ENCODE data around the gene CYP19A1. TPM values are rescaled to one million over a fixed set of nuclear protein-coding genes. Genes with fewer than 3 reads are reported as not detected.

The CYP19A1 gene
- total RNA-seq, 1 experiment from 2014 or later = not detected

- H3K27me3 ChIP-seq (ENCODE audit: insufficient read depth, low read length) = no peaks in the 10 kb centered on the region
- ChIA-PET POLR2A (no interaction called here), CTCF (no interaction called here), RAD21 (ENCODE audit: low non-redundant PET in 1 of 2, low total read pairs in 2 of 2, uncharacterized antibody in 2 of 2, unreplicated experiment in 2 of 2) (no interaction called here)
- DNase-seq (ENCODE audit: low read depth, low spot score) (no peak), ATAC-seq (no peak)
- no peaks in the 10 kb centered on the region for H4K20me1 ChIP-seq (ENCODE audit: insufficient read depth)
- no peaks in the 10 kb centered on the region for H3K36me3 ChIP-seq (ENCODE audit: control insufficient read depth in 1 of 2, insufficient read depth in 2 of 2, low read length in 2 of 2)
- H3K4me3 ChIP-seq (replicated peaks in 1 of 2; ENCODE audit: low read depth in 1 of 2, low read length in 2 of 2) = no peak overlapping the region
- H2AFZ ChIP-seq (ENCODE audit: low read depth, low read length, poor library complexity, severe bottlenecking) = no peak overlapping the region
- intact Hi-C loops (cut with micrococcal nuclease) = no loop called here
- no peaks in the 10 kb centered on the region; the same call in 1 of the 2 replicates for H3K9me2 ChIP-seq (ENCODE audit: insufficient read depth)
- H3K4me1 ChIP-seq (ENCODE audit: control insufficient read depth in 1 of 2, insufficient read depth in 2 of 2, low read length in 2 of 2) = peaks cover 0 to 7% of the 10 kb centered on the region in 2 experiments; a peak in 1 of 4 replicates
- TF ChIP-seq, protein P1, sequence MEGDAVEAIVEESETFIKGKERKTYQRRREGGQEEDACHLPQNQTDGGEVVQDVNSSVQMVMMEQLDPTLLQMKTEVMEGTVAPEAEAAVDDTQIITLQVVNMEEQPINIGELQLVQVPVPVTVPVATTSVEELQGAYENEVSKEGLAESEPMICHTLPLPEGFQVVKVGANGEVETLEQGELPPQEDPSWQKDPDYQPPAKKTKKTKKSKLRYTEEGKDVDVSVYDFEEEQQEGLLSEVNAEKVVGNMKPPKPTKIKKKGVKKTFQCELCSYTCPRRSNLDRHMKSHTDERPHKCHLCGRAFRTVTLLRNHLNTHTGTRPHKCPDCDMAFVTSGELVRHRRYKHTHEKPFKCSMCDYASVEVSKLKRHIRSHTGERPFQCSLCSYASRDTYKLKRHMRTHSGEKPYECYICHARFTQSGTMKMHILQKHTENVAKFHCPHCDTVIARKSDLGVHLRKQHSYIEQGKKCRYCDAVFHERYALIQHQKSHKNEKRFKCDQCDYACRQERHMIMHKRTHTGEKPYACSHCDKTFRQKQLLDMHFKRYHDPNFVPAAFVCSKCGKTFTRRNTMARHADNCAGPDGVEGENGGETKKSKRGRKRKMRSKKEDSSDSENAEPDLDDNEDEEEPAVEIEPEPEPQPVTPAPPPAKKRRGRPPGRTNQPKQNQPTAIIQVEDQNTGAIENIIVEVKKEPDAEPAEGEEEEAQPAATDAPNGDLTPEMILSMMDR (IDR thresholded peaks at IDR 0.05 in 2 of 3, conservative IDR thresholded peaks at IDR 0.05 in 1 of 3; ENCODE audit: borderline replicate concordance in 1 of 3, insufficient read depth in 1 of 3, low read depth in 2 of 3, low read length in 2 of 3) = no peak
- no peak for TF ChIP-seq ZFX (IDR thresholded peaks at IDR 0.05)
- no peak for TF ChIP-seq SRF (IDR thresholded peaks at IDR 0.05; ENCODE audit: low read depth)
- no peak for TF ChIP-seq SP1 (IDR thresholded peaks at IDR 0.05; ENCODE audit: low read depth)
- TF ChIP-seq ATF3 (IDR thresholded peaks at IDR 0.05) = no peak
- no peak for TF ChIP-seq EGR1 (IDR thresholded peaks at IDR 0.05; ENCODE audit: low read depth)
- TF ChIP-seq FOSL1 (IDR thresholded peaks at IDR 0.05; ENCODE audit: low read depth) = no peak
- no TSS peak for BruUV-seq (replicated peaks)
- H3K79me2 ChIP-seq (ENCODE audit: insufficient read depth, low read length) = no peaks in the 10 kb centered on the region
- no peaks in the 10 kb centered on the region for H3K9me3 ChIP-seq (ENCODE audit: control insufficient read depth in 1 of 2, insufficient read depth in 1 of 2, low read depth in 1 of 2, low read length in 2 of 2)
- no peak overlapping the region for H3K27ac ChIP-seq (ENCODE audit: low read depth, low read length)
- H3K9ac ChIP-seq (ENCODE audit: low read length) = no peak overlapping the region
- H3K4me2 ChIP-seq (ENCODE audit: low read length) = no peak overlapping the region
These were observed 85.7 kb downstream of the CYP19A1 start for GRCh38 chr15:51252671-51253070.

- H2AFZ ChIP-seq (ENCODE audit: low read depth, low read length, poor library complexity, severe bottlenecking) = no peak overlapping the region
- H3K4me2 ChIP-seq (ENCODE audit: low read length) = no peak overlapping the region
- no peaks in the 10 kb centered on the region for H3K36me3 ChIP-seq (ENCODE audit: control insufficient read depth in 1 of 2, insufficient read depth in 2 of 2, low read length in 2 of 2)
- no peak for ATAC-seq
- intact Hi-C loops (cut with micrococcal nuclease) = no loop called here
- no peaks in the 10 kb centered on the region for H4K20me1 ChIP-seq (ENCODE audit: insufficient read depth)
- CTCF ChIA-PET = no interaction called here
- no peak overlapping the region for H3K9ac ChIP-seq (ENCODE audit: low read length)
- H3K9me3 ChIP-seq (ENCODE audit: control insufficient read depth in 1 of 2, insufficient read depth in 1 of 2, low read depth in 1 of 2, low read length in 2 of 2) = no peaks in the 10 kb centered on the region
- RAD21 ChIA-PET (ENCODE audit: low non-redundant PET in 1 of 2, low total read pairs in 2 of 2, uncharacterized antibody in 2 of 2, unreplicated experiment in 2 of 2) = no interaction called here
- H3K9me2 ChIP-seq (ENCODE audit: insufficient read depth) = no peaks in the 10 kb centered on the region; the same call in 1 of the 2 replicates
- H3K4me3 ChIP-seq (replicated peaks in 1 of 2; ENCODE audit: low read depth in 1 of 2, low read length in 2 of 2) = no peak overlapping the region
- H3K27me3 ChIP-seq (ENCODE audit: insufficient read depth, low read length) = no peaks in the 10 kb centered on the region
- no peaks in the 10 kb centered on the region for H3K79me2 ChIP-seq (ENCODE audit: insufficient read depth, low read length)
- H3K4me1 ChIP-seq (ENCODE audit: control insufficient read depth in 1 of 2, insufficient read depth in 2 of 2, low read length in 2 of 2) = peaks cover 0 to 7% of the 10 kb centered on the region in 2 experiments; a peak in 1 of 4 replicates
- H3K27ac ChIP-seq (ENCODE audit: low read depth, low read length) = no peak overlapping the region
- no peak for DNase-seq (ENCODE audit: low read depth, low spot score)
- BruUV-seq (replicated peaks) = no TSS peak
- POLR2A ChIA-PET = no interaction called here
- TF ChIP-seq JUND (IDR thresholded peaks at IDR 0.05) (no peak), CBX3 (IDR thresholded peaks at IDR 0.05; ENCODE audit: low read depth) (no peak), EGR1 (IDR thresholded peaks at IDR 0.05; ENCODE audit: low read depth) (no peak), ELF1 (IDR thresholded peaks at IDR 0.05; ENCODE audit: borderline replicate concordance, low read depth) (no peak), YY1 (IDR thresholded peaks at IDR 0.05; ENCODE audit: extremely low read depth, insufficient replicate concordance, low read depth, low read length) (no peak), ZNF274 (IDR thresholded peaks at IDR 0.05; ENCODE audit: low read depth, low read length) (no peak), ATF3 (IDR thresholded peaks at IDR 0.05) (no peak), EZH2phosphoT487 (IDR thresholded peaks at IDR 0.05; ENCODE audit: borderline replicate concordance) (no peak), POLR2A (IDR thresholded peaks at IDR 0.05; ENCODE audit: borderline replicate concordance, extremely low read depth, insufficient read depth, insufficient read length) (no peak)
- TF ChIP-seq, protein P1 (IDR thresholded peaks at IDR 0.05 in 2 of 3, conservative IDR thresholded peaks at IDR 0.05 in 1 of 3; ENCODE audit: borderline replicate concordance in 1 of 3, insufficient read depth in 1 of 3, low read depth in 2 of 3, low read length in 2 of 3) = no peak
These were observed 86.8 kb downstream of the CYP19A1 start for GRCh38 chr15:51251556-51251955.
